Kidney glomerular epithelial cell (primary cell): ENCODE results near the gene CEP72.

Experiments used
- DNase-seq: peaks from one replicate; lab custom pipeline; 2025; lab: John Stamatoyannopoulos, UW

The CEP72 gene

DNA sequence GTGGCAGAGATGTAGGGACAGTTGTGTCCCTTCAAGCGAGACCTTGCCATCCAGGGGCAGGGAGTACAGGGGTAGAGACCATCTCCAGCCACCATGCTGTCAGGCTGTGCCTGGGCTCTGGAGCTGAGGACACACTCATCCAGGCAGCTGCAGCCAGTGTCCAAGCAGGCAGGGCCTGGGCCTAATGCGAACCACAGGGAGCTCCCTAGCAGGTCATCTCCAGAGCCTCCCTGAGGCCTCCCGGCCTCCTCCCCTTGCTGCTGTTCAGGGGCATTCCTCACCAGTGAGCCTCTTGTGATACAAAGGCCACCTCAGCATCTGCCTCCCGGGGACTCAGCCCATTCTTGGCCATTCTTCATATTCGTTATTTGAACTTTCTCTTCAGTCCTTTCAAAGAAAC lies 46.0 kb downstream of the CEP72 start:
- no peak for DNase-seq

DNA sequence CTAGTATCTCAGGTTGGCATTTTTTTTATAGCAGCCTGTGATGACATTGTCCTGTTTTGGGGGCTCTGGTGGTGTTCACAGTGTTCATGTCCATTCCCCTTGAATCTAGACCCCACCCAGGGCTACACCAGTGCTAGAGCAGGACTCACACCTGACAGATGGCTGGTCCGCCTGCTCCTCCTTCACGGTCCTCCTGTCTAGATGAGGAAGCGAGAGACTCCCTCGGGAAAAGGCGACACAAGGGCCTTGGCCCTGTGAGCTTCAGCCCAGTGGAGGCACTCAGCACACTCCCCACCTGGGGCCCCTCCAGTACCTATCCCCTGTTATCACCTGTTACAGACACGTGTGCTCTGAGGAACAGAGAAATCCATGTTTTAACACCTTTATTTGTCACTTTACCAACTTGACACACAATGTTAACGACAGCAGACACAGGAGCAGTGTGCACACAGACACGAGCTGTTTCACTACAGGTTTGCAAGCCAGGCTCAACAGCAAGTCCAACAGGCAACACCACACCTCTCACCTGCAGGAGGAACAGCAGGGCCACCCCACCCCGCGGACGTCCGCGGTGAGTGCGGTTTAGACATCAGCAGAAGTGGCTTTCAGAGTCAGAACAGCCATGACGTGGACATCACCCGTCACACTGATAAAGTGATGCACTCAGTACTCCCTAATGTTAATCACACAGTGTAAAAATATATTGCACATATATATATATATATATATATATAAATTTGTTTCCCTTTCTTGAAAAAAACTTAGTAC lies 47.5 kb downstream of the CEP72 start:
- DNase-seq, result no peak

DNA sequence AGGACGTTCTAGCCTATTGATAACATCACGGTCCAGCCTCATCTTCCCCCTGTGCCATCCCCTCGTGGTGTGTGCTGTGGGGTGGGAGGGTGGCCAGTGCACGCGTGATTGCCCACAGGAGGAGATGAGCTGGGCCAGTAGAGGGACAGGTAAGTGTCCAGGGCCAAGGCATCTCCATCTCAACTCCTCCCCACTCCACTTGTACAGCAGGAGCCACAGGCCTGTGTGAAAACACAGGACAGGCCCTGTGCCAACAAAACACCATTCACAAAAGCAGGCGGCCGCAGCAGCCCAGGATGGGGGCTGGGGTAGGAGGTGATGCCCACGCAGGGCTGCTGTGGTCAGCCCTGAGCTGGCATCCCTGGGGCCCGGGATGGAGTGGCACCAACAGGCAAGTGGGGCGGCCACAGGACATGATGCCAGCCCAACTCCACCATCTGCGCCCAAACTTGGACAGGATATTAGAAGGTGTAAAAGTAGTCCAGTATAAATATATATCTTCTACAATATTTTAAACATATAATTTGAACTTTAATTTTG lies 48.4 kb downstream of the CEP72 start:
- no peak for DNase-seq

DNA sequence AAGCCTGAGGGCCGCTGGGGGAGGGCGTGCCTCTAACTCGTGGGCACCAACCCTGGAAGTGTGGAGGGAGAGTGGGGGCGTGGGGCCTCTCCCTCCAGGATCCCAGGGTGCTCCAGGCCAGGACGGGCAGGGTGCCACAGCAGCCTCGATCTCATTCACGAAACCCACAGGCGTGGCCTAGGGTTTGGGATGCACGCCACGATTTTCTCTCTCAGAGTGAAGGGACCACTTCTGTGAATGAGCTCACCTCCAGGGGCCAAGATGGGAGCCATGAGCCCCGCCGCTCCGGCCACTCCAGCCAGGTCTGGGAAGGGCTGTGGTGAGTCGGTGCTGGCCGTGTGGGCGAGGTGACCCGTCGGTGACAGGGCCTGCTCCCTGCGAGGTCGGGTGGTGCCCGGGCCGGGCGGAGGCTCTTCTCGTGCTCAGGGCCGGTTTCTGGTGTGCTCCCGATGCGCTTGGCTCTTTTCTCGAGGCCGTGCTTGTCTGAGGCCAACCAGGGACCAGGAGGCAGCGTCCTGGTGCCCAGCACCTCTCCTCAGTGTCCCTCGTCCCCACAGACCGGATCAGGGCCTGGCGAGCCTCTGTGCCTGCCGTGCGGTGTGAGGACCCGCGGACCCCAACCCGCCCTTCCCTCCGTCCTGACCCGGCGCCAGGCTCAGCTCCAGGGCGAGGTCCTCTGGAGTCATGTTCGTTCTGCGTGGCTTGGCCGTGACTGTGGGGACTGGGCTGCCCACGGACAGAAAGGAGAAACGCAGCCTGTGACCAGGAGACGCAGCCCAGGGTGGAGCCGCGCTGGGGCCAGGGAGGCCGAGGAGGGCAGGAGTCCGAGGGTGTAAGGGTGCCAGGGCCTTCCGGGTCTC lies 50.0 kb downstream of the CEP72 start:
- no peak for DNase-seq

DNA sequence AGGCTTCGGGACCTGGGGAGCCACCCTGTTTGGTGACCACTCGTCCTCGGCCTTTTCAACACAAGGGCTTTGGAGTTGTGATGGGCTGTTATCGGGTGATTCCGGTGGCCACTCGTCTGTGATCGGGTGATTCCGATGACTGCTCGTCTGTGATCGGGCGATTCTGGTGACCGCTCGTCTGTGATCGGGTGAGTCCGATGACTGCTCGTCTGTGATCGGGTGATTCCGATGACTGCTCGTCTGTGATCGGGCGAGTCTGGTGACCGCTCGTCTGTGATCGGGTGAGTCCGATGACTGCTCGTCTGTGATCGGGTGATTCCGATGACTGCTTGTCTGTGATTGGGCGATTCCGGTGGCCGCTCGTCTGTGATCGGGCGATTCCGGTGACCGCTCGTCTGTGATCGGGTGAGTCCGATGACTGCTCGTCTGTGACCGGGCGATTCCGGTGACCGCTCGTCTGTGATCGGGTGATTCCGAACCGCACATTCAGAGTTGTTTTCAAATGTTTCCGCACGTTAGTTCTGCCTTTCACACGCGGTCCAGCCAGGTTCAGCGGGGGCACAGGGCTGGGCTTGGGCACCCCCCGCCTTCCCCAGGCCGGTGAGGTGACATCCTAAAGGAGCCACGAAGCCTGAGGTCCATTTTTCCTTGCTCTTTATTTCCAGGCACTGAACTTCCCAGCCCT lies 50.8 kb downstream of the CEP72 start:
- no peak for DNase-seq

DNA sequence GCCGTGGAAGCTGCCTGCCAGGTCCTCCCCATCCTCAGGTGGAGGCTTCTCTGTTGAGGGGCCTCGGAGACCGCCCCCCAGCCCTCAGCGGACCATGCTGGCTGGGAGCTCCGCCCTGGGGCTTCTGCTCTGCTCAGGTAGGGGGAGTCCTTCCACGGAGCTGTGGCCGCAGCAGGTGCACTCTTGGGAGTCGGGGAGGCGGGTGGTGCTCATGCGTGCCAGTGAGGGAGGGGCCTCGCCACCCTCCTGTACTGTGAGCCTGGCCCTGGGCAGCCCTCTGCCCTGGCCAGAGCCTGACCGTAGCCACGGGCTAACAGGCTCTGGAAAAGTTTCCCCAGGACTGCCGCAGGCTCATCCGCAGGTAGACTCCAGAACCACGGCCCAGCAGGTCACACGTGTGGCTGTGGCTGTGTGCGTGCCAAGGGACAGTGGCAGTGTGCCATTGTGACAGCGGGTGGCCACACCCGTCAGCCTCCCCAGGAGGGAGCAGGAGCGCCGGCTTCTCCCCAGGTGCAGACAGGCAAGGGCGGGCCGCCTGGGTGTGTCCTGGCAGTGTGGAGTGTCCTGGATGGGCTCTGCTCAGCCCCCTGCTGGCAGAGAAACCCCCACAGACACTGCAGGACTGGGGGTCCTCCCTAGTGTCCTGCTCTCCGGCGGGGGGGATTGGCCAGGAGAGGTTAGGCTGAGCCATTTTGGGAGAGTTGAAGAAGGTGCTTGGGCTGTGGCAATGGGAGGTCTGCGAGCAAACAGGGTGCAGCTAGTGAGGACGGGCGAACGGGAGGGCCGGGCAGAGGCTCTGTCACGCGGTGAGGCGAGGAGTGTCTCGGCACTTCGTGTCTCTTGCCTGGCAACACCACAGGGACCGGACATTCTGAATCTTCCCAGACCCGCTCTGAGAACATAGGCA lies 51.5 kb downstream of the CEP72 start:
- DNase-seq, result no peak

DNA sequence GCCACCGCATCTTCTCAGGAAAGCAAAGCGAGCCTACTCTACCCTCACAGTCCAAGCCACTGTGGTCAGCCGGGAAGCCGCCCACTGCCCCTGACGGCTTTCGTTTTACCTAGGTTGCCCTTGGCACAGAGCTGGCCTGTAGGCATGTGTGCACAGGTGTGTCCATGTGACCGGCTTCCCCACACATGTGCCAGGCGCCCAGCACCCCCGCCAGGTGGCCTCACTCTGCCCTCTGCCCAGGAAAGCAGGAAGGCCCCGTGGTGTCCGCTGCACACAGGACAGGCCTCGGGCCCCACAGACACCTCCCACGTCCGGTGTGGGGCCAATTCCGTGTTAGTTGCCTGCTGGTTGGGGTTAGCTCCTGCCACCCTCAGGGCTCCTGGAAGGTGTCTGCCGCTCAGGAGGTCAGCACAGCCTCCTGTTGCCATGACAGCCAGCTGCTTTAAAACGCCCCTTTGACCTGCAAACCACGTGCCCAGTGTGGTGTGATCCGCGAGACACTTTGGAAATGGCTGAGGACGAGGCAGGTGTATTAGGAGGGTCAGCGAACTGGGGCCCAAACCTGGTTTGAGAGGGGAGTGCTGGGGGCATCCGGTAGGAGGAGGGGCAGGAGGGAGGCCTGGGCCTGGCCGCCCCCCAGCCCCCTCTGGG lies 52.3 kb downstream of the CEP72 start:
- DNase-seq, result no peak

DNA sequence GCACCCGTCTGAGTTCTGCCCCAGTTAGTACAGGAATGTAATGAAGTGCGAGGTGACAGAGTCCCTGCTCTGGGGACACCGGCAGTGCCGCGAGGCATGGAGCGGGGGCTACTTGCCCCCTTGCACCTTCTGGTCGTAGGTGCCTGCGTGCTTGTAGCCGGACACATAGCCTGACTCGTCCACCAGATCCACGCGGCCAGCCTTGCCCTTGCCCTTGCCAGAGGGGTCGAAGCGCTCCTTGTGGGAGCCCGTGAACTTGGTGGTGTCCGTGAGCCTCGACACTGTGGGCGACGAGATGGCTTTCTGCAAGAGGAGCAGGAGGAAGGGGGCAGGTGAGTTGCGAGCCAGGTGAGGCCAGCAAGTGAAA lies 52.8 kb downstream of the CEP72 start:
- no peak for DNase-seq

DNA sequence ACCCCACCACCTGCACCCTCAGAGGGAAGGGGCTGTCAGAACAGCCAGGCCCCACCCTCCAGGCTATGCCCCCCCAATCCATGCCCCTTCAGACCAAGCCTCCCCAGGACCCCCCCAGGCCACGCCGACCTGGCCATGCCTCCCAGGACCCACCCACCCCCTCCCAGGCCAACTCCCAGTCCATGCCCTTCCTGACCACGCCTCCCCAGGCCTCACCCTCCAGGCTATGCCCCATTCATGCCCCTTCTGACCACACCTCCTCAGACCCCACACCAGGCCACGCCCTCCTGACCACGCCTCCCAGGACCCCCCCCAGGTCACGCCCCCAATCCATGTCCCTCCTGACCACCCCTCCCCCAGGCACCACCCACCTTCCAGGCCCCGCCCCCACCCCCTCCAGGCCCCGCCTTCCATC lies 53.4 kb downstream of the CEP72 start:
- no peak for DNase-seq

DNA sequence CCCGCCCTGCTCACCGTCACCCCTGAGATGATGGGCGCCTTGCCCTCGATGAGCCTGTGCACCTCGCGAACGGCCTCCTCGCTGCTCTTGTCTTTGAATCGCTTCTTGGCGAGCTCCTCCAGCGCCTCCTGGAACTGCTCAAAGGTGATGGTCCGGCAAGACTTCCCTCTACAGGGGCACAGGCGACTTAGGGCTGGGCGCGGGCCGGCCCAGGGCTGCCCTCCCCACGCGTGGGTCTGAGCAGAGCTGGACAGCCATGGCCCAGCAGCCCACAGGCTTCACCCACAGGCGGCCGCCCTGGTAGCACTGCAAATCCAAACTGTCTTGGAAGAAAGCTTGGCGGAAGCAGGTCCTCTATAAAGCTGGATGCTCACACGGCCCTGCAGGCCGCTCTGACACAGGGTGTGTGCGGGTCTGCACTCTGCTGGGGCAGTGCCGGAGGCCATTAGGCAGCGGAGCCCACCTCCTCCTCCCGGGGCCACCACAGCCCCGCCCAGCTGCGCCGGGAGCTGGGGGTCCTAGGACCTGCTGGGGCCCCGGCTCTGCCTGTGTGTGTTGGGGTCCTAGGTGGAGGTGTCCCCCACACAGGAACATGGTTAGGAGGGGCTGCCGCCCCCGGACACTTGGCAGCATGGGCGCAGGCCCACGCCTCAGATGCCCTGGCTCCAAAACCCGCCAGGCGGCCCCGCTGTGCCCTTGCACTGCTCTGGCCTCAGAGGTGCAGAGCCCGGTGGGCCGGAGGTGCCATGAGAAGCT lies 54.0 kb downstream of the CEP72 start:
- no peak for DNase-seq

DNA sequence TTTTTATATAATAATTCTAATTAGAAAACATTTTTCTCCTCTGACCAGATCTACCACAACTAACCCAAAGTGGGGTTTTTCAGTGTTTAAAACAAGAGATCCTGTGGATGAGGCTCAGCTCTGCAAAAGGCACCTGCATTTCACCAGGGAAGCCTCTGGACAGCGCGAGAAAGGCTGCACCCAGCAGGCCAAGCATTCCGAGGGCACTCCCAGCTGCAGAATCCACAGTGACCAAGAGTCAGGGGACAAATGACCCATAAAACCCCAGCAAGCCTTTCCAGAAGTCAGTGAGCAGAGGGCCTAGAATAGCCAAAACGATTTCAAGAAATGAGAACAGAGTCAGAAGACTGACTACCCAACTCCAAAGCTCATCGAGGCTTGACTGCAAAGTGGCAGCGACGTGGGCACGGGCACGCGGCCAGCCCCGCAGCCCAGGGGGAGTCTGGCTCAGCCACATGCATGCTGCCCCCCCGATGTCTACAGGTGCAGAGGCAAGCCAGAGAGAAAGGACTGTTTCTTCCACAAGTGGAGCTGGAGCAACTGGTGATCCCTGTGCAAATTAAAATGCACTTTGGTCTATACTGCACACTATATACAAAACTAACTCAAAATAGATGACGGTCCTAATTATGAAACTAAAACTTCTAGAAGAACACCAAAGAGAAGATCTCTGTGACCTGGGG lies 54.8 kb downstream of the CEP72 start:
- DNase-seq, result no peak

DNA sequence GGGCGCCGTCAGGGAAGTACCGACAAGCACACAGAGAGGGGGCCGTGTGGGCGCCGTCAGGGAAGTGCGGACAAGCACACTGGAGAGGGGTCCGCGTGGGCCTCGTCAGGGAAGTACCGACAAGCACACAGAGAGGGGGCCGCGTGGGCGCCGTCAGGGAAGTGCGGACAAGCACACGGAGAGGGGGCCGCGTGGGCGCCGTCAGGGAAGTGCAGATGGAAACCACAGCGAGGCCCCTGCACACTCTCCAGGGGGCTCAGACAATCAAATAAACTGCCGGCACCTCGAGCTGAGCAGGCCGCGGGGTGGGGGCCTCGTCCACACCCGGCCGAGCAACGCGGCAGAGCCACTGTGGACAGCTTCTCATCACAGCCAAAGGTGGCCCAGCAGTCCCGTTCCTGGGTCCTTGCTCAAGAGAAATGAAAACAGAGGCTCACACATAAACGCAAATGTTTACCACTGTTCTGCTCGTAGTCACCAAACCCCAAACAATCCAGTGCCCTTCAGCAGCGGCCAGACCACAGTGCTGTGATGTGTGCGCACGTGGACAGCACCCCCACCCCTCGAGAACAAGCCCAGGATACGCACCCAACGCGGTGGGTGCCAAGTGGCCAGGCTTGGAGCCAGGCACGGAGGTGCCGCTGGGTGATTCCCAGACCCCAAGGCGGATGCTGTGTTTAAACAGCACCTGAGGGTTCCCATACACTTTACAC lies 56.3 kb downstream of the CEP72 start:
- no peak for DNase-seq

DNA sequence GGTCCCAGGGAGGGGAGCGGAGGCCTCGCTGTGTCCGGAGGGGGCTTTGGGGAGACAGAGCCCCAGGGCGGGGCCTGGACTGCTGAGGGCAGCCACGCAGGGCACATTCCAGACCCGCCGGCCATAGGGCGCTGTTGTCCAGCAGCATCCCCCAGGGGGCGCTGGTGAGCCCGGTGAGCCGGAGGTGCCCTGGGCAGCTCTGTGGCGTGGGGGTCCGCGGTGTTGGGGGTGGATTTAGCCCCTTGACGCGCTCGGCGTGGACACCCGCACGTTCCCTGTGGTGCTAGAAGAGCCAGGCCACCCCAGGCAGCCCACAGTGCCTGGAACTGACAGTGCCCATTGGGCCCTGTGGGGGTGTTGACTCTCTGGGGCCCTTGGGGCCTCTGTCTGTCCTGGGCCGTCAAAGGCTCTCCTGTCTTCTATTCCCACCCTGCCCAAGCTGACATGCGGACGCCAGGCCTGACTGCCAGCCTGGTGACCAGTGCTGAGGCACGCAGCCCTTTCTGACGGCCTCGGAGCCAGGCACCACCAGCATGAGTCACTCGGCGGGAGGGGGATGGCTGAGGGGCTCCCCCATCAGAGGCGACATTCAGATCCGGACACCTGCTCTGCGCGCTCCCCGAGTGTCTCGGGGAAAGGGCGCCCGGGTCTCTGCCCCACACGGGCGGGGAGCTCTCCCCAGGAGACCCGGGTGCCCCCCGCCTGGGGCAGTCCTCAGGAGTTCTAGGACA lies 57.1 kb downstream of the CEP72 start:
- DNase-seq, result no peak

DNA sequence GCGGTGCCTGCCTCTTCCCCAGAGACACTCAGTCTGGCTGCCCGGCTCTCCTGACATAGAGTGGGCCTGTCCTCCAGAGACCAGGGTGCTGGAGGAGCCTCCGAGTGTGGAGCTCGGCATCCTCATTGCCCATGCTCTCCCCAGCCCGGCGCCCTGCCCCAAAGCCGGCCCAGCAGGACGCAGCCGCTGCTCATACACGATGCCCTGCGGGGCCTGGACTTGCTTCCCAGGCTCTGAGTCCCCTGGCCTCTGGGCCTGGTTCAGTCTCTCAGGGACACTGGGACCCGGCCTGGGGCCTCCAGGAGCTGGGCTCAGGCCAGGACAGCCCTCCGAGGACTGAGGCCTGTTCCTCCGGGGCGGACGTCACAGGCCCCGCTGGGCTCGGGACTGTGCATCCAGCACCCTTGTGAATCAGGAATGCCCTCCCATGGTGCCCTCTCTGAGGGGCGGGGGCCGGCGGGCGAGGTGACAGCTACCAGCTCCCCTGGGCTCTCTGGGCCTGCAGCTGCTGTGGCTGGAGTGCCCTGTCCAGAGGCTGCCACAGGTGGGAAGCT lies 57.8 kb downstream of the CEP72 start:
- DNase-seq, result no peak

DNA sequence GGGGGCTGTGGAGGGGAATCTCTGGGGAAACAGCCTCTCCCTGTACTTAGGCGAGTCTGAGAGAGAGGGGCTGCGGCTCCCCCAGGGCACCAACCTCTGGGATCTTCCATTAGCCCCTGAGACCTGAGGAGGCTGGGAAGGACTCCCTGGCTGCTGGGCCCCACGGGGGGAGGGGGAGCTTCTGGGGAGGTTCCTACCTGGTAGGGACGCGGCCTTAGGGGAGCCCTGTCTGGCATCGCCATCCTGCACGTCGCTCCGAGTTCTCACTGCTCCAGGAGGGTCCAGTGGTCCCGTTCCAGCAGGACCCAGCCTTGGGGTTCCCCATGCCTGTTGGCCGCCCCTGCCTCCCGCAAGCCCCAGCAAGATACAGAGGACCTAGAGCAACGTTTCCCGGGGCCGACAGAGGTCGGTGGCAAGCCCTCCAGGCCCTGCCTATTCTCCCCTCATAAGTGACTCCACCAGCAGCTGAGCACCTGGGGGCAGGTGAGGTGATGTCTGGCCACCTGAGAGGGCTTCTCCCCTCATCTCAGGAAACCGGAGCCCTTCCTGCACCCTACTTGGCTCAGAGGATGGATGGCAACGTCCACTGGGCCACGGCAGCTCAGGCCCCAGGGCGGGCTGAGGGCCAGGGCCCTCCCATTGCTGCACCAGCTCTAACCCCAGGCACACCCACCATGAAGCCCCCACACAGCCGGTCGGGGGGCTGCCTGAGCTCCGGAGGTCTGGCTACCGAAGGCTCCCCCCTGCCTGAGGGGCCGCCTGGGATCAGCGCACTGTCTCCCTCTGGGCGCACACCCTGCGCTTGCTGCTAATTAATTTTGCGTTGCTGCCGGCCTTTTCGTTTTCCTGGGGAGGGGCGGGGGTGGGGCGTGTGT lies 58.5 kb downstream of the CEP72 start:
- DNase-seq, result no peak

DNA sequence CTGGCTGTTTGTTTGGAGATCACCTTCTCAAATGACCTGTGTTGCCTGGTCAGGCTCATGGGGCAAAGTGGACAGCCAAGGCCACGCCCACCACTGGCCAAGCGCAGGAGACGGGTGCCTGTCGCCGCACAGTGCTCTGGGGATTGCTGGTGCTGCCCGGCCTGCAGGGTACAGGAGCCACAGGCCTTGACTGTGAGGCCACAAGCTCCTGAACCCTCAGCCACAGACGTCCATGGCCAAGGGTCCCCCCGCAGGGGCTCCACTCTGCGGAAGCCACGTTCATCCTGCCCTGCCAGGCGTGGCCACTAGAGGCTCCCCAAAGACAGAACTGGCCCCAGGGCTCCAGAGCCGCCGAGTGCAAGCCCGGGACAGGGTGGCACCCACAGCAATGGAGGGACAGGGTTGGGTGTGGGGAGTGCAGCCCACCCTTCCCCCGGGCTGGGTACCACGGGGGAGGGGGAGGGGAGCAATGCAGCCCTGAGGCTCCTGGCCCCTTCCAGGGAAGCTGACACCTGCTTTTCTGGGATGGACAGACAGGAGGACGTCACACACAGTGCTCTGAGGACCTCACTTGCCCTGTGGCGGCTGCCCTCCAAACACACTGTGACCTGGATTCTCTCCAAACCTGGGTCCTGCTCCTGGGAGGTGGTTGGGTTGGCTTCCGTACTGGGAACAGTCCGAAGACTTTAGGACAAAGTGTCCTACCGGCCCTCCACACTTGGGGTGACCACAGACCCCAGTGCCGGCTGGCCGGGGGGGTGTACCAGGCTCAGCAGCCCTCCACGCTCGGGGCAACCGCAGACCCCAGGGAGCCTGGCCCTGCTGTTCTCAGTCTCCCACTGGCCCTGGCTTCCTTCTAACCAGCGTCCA lies 59.6 kb downstream of the CEP72 start:
- DNase-seq, result no peak
